Parietal lobe (tissue), 1 donor: ENCODE data around the gene TNS4. TPM values are rescaled to one million over a fixed set of nuclear protein-coding genes. Genes with fewer than 3 reads are reported as not detected.

Experiments used
- total RNA-seq: library from RNA; depleted of rRNA; stranded (reverse); fragments of >200 nt; gene quantifications from one replicate; pipeline ENCODE4 v1.2.3, GENCODE V29; 2014

Gene TNS4, protein sequence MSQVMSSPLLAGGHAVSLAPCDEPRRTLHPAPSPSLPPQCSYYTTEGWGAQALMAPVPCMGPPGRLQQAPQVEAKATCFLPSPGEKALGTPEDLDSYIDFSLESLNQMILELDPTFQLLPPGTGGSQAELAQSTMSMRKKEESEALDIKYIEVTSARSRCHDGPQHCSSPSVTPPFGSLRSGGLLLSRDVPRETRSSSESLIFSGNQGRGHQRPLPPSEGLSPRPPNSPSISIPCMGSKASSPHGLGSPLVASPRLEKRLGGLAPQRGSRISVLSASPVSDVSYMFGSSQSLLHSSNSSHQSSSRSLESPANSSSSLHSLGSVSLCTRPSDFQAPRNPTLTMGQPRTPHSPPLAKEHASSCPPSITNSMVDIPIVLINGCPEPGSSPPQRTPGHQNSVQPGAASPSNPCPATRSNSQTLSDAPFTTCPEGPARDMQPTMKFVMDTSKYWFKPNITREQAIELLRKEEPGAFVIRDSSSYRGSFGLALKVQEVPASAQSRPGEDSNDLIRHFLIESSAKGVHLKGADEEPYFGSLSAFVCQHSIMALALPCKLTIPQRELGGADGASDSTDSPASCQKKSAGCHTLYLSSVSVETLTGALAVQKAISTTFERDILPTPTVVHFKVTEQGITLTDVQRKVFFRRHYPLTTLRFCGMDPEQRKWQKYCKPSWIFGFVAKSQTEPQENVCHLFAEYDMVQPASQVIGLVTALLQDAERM
- not detected for total RNA-seq

DNA sequence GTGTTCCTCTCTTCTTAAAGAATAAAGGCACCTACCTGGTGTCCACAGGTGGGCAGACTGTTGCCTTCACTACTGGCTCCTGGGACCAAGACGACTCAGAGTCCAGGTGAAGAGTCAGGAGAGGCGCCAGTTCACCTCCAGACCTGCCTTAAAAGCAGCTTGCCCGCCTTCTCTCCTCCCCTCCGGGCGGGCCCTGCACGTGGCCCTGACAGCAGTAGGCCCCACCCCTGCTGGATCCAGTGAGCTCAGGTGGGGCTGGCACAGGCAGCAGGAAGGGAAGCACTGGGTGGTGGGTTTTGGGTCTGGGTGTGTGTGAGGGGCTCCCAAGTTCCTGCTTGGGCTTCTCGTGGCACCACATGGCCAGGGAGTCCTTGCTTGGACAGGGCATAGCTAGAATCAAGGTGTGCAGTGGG is at the start of gene TNS4:
Gene TNS4, minus strand, starts transcription at position 125 of the 413 bp plus-strand sequence. CDS start 5,198 bp downstream, outside the sequence.

DNA sequence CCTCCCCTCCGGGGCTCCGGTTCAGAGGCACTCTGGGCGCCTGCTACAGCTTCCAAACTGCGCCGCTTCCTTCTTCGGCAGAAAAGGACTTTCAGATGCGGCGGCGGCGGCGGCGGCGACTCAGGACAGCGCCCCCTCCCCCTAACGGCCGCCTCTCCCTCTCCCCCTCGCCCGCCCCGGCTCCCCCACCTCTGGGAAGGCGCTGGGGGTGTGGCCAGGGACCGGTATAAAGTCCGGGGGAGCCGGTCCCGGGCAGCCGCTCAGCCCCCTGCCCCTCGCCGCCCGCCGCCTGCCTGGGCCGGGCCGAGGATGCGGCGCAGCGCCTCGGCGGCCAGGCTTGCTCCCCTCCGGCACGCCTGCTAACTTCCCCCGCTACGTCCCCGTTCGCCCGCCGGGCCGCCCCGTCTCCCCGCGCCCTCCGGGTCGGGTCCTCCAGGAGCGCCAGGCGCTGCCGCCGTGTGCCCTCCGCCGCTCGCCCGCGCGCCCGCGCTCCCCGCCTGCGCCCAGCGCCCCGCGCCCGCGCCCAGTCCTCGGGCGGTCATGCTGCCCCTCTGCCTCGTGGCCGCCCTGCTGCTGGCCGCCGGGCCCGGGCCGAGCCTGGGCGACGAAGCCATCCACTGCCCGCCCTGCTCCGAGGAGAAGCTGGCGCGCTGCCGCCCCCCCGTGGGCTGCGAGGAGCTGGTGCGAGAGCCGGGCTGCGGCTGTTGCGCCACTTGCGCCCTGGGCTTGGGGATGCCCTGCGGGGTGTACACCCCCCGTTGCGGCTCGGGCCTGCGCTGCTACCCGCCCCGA is 58.0 kb downstream of the TNS4 start, which contains the start of gene IGFBP4:
Gene IGFBP4, plus strand, starts transcription at position 255 of the 792 bp plus-strand sequence. Its CDS starts 286 bp downstream, at position 541.

Other genes with a start within 250 kb of the TNS4 start
- 4.4 TPM for gene CDC6, start 213.7 kb downstream of the TNS4 start, total RNA-seq
- gene RARA, start 192.4 kb downstream of the TNS4 start, total RNA-seq = 9.7 TPM
- not detected for gene GJD3, start 136.9 kb downstream of the TNS4 start, total RNA-seq
- 39.8 TPM for gene TOP2A, start 83.7 kb downstream of the TNS4 start, total RNA-seq
- gene IGFBP4, start 58.2 kb downstream of the TNS4 start, total RNA-seq = 7.8 TPM
- not detected for gene CCR7, start 63.8 kb upstream of the TNS4 start, total RNA-seq
- 139 TPM for gene SMARCE1, start 146.2 kb upstream of the TNS4 start, total RNA-seq
- 3.4 TPM for gene KRT222, start 163.6 kb upstream of the TNS4 start, total RNA-seq
- not detected for gene KRT24, start 202.1 kb upstream of the TNS4 start, total RNA-seq